Neuronal stem cell (in vitro differentiated cells): ENCODE results near the gene PPM1E.

Experiments used
- DNase-seq: peaks from one replicate; pipeline ENCODE4 v3.0.0-alpha.2; 2013; ENCODE audit warnings: low spot score
- H2AFZ ChIP-seq: one replicate; pipeline ENCODE4 v1.6.1; 2013; ENCODE audit warnings: mild to moderate bottlenecking, low read length, inconsistent platforms
- H2AK5ac ChIP-seq: 2 replicates; pipeline ENCODE4 v1.6.1; 2013; ENCODE audit warnings: low read depth, mild to moderate bottlenecking, inconsistent platforms, low read length, moderate library complexity, mixed read lengths
- H2BK120ac ChIP-seq: 2 replicates; pipeline ENCODE4 v1.6.1; 2013; ENCODE audit warnings: low read depth, mild to moderate bottlenecking, inconsistent platforms, low read length, moderate library complexity, mixed read lengths
- H2BK12ac ChIP-seq: one replicate; pipeline ENCODE4 v1.6.1; 2013; ENCODE audit warnings: low read length, inconsistent platforms
- H2BK15ac ChIP-seq: 2 replicates; pipeline ENCODE4 v1.6.1; 2013; ENCODE audit warnings: mild to moderate bottlenecking, low read length, inconsistent platforms, mixed read lengths
- H2BK5ac ChIP-seq: one replicate; pipeline ENCODE4 v1.6.1; 2013; ENCODE audit warnings: inconsistent platforms, mild to moderate bottlenecking, low read length, moderate library complexity
- H3K14ac ChIP-seq: one replicate; pipeline ENCODE4 v1.6.1; 2013; ENCODE audit warnings: low read length, inconsistent platforms
- H3K18ac ChIP-seq: 2 replicates; pipeline ENCODE4 v1.6.1; 2013; ENCODE audit warnings: low read length, inconsistent platforms
- H3K23ac ChIP-seq: 2 replicates; pipeline ENCODE4 v1.6.1; 2013; ENCODE audit warnings: low read depth, mild to moderate bottlenecking, mixed read lengths, low read length, inconsistent platforms; ENCODE audit not compliant: poor library complexity
- H3K27ac ChIP-seq: replicated peaks from 3 replicates; pipeline ENCODE4 v1.5.1; 2013; ENCODE audit warnings: low read length, inconsistent platforms
- H3K27me3 ChIP-seq, 3 experiments: 2 replicates each; pipeline ENCODE4 v1.6.1; 2013; ENCODE audit warnings: low read length in 3 of 3, mild to moderate bottlenecking in 2 of 3, inconsistent platforms in 1 of 3, low read depth in 1 of 3, mixed read lengths in 1 of 3, moderate library complexity in 1 of 3; ENCODE audit not compliant: control insufficient read depth in 3 of 3, insufficient read depth in 3 of 3
- H3K36me3 ChIP-seq, 2 donors: replicated peaks in 1 of 2; 2 replicates each; pipeline ENCODE4 v1.6.1; 2013; ENCODE audit warnings: low read length in 2 of 2; ENCODE audit not compliant: control insufficient read depth in 2 of 2, insufficient read depth in 2 of 2
- H3K4ac ChIP-seq: 2 replicates; pipeline ENCODE4 v1.6.1; 2013; ENCODE audit warnings: inconsistent platforms, mild to moderate bottlenecking, low read length, moderate library complexity
- H3K4me1 ChIP-seq, 2 donors: 1 replicate in 1 of 2; 2 replicates in 1 of 2; pipeline ENCODE4 v1.6.1; 2013; ENCODE audit warnings: low read length in 2 of 2, low read depth in 1 of 2; ENCODE audit not compliant: control insufficient read depth in 2 of 2, insufficient read depth in 1 of 2
- H3K4me2 ChIP-seq: one replicate; pipeline ENCODE4 v1.6.1; 2013; ENCODE audit warnings: mild to moderate bottlenecking, low read length, inconsistent platforms; ENCODE audit not compliant: insufficient read depth, poor library complexity, severe bottlenecking
- H3K4me3 ChIP-seq, 2 donors: 2 replicates each; pipeline ENCODE4 v1.5.1; 2013; ENCODE audit warnings: low read length in 2 of 2, mild to moderate bottlenecking in 2 of 2, inconsistent platforms in 1 of 2, moderate library complexity in 1 of 2
- H3K79me1 ChIP-seq: one replicate; pipeline ENCODE4 v1.6.1; 2013; ENCODE audit warnings: low read depth, mild to moderate bottlenecking, inconsistent platforms, low read length, moderate library complexity
- H3K9ac ChIP-seq: one replicate; pipeline ENCODE4 v1.6.1; 2013; ENCODE audit warnings: mild to moderate bottlenecking, low read depth, low read length, inconsistent platforms; ENCODE audit not compliant: poor library complexity
- H3K9me3 ChIP-seq, 2 donors: replicated peaks in 1 of 2; 2 replicates each; pipeline versions ENCODE3 to v1.6.1; 2013; ENCODE audit warnings: low read length in 2 of 2, mild to moderate bottlenecking in 2 of 2, inconsistent platforms in 1 of 2, low read depth in 1 of 2, mixed read lengths in 1 of 2, moderate library complexity in 1 of 2; ENCODE audit not compliant: control insufficient read depth in 2 of 2, insufficient read depth in 1 of 2
- H4K8ac ChIP-seq: one replicate; pipeline ENCODE4 v1.6.1; 2013; ENCODE audit warnings: low read depth, mild to moderate bottlenecking, inconsistent platforms, low read length, moderate library complexity
- H4K91ac ChIP-seq: one replicate; pipeline ENCODE4 v1.6.1; 2013; ENCODE audit warnings: low read length, low read depth, mild to moderate bottlenecking, inconsistent platforms; ENCODE audit not compliant: poor library complexity
- WGBS, 2 donors: extraction: QIAGEN DNeasy Blood & Tissue Kit; methylation state at CpG; one replicate each; pipeline ENCODE4 v1.1.7; 2013; ENCODE audit warnings: missing lambda C conversion rate in 2 of 2, mixed read lengths in 1 of 2; ENCODE audit not compliant: insufficient read length in 2 of 2, insufficient replicate concordance in 1 of 2; ENCODE audit errors: extremely low coverage in 2 of 2; 5-methylcytosine and 5-hydroxymethylcytosine counted together

Gene PPM1E

GRCh38 chr17:58785097-58785496, 29.4 kb downstream of the PPM1E start:
- no CpG with 5 or more reads among the region's 1 CpG for WGBS, 2 donors
- H2AK5ac ChIP-seq, result no peak overlapping the region
- no peak overlapping the region for H3K14ac ChIP-seq

GRCh38 chr17:58786586-58787295, 31.1 kb downstream of the PPM1E start:
- no peak overlapping the region for H3K14ac ChIP-seq
- H2BK120ac ChIP-seq, result no peak overlapping the region
- H2BK15ac ChIP-seq, result no peak overlapping the region
- peaks cover 0 to 2% of the 10 kb centered on the region in 2 donors for H3K4me1 ChIP-seq
- no peak overlapping the region for H4K91ac ChIP-seq
- no peaks in the 10 kb centered on the region for H3K27me3 ChIP-seq
- no peak overlapping the region for H3K9ac ChIP-seq
- H3K23ac ChIP-seq, result no peak overlapping the region
- H3K79me1 ChIP-seq, result no peaks in the 10 kb centered on the region
- H3K36me3 ChIP-seq, result no peaks in the 10 kb centered on the region
- no peak overlapping the region for H3K4me3 ChIP-seq
- no peak overlapping the region for H2AFZ ChIP-seq
- H2BK12ac ChIP-seq, result no peak overlapping the region
- no peak overlapping the region for H3K18ac ChIP-seq
- no peak for DNase-seq
- no peak overlapping the region for H4K8ac ChIP-seq
- no peak overlapping the region for H3K4ac ChIP-seq
- H2BK5ac ChIP-seq, result no peak overlapping the region
- no peaks in the 10 kb centered on the region for H3K9me3 ChIP-seq
- H3K4me2 ChIP-seq, result no peak overlapping the region
- no peak overlapping the region for H2AK5ac ChIP-seq
- no CpG with 5 or more reads among the region's 3 CpGs for WGBS, 2 donors
- H3K27ac ChIP-seq, result no peak overlapping the region

More at GRCh38 chr17:58785097-58785496, 29.4 kb downstream of the PPM1E start:
- no peak overlapping the region for H2BK5ac ChIP-seq
- H3K9me3 ChIP-seq, result no peaks in the 10 kb centered on the region
- no peak overlapping the region for H3K4me2 ChIP-seq
- no peaks in the 10 kb centered on the region for H3K27me3 ChIP-seq
- H3K36me3 ChIP-seq, result no peaks in the 10 kb centered on the region
- no peak overlapping the region for H3K9ac ChIP-seq
- no peak overlapping the region for H2AFZ ChIP-seq
- no peak overlapping the region for H2BK12ac ChIP-seq
- H2BK15ac ChIP-seq, result no peak overlapping the region
- no peak overlapping the region for H3K27ac ChIP-seq
- no peak overlapping the region for H2BK120ac ChIP-seq
- no peak overlapping the region for H3K18ac ChIP-seq
- H3K23ac ChIP-seq, result no peak overlapping the region
- no peak for DNase-seq
- H3K4ac ChIP-seq, result no peak overlapping the region
- H4K91ac ChIP-seq, result no peak overlapping the region
- H3K4me1 ChIP-seq, result peaks cover 0 to 2% of the 10 kb centered on the region in 2 donors
- no peak overlapping the region for H3K4me3 ChIP-seq
- H3K79me1 ChIP-seq, result no peaks in the 10 kb centered on the region
- no peak overlapping the region for H4K8ac ChIP-seq

- H3K4me1 ChIP-seq, result peaks cover 0 to 2% of the 10 kb centered on the region in 2 donors
- H4K8ac ChIP-seq, result no peak overlapping the region
- no peak overlapping the region for H3K4ac ChIP-seq
- no peak overlapping the region for H2BK12ac ChIP-seq
- no peak overlapping the region for H2AFZ ChIP-seq
- H3K4me2 ChIP-seq, result no peak overlapping the region
- H2BK120ac ChIP-seq, result no peak overlapping the region
- H3K9ac ChIP-seq, result no peak overlapping the region
- H2BK15ac ChIP-seq, result no peak overlapping the region
- no peaks in the 10 kb centered on the region for H3K79me1 ChIP-seq
- no CpG with 5 or more reads among the region's 7 CpGs for WGBS, 2 donors
- H2BK5ac ChIP-seq, result no peak overlapping the region
- H3K9me3 ChIP-seq, result no peaks in the 10 kb centered on the region
- no peak overlapping the region for H3K14ac ChIP-seq
- H3K4me3 ChIP-seq, result no peak overlapping the region
- no peak overlapping the region for H3K23ac ChIP-seq
- no peak overlapping the region for H3K27ac ChIP-seq
- H4K91ac ChIP-seq, result no peak overlapping the region
- no peaks in the 10 kb centered on the region for H3K36me3 ChIP-seq
- no peak for DNase-seq
- no peak overlapping the region for H3K18ac ChIP-seq
- no peak overlapping the region for H2AK5ac ChIP-seq
- H3K27me3 ChIP-seq, result no peaks in the 10 kb centered on the region
These were observed 32.5 kb downstream of the PPM1E start for GRCh38 chr17:58788199-58788598.

GRCh38 chr17:58789160-58789559, 33.5 kb downstream of the PPM1E start:
- H2BK12ac ChIP-seq, result no peak overlapping the region
- H3K27ac ChIP-seq, result no peak overlapping the region
- no peak overlapping the region for H3K9ac ChIP-seq
- H2AFZ ChIP-seq, result no peak overlapping the region
- H3K4me1 ChIP-seq, result peaks cover 0 to 2% of the 10 kb centered on the region in 2 donors
- no peak overlapping the region for H3K14ac ChIP-seq
- no peaks in the 10 kb centered on the region for H3K79me1 ChIP-seq
- H3K4ac ChIP-seq, result no peak overlapping the region
- no peak overlapping the region for H2BK120ac ChIP-seq
- H2BK15ac ChIP-seq, result no peak overlapping the region
- H3K36me3 ChIP-seq, result no peaks in the 10 kb centered on the region
- no CpG with 5 or more reads among the region's 3 CpGs for WGBS, 2 donors
- H4K8ac ChIP-seq, result no peak overlapping the region
- no peak overlapping the region for H4K91ac ChIP-seq
- no peak overlapping the region for H2AK5ac ChIP-seq
- no peak overlapping the region for H3K4me3 ChIP-seq
- no peak for DNase-seq
- H3K27me3 ChIP-seq, result no peaks in the 10 kb centered on the region
- H3K18ac ChIP-seq, result no peak overlapping the region
- no peak overlapping the region for H3K4me2 ChIP-seq
- no peak overlapping the region for H3K23ac ChIP-seq
- no peak overlapping the region for H2BK5ac ChIP-seq
- H3K9me3 ChIP-seq, result no peaks in the 10 kb centered on the region
